Fibroblast of lung (primary cell): ENCODE results near the gene CD2AP. TPM values are rescaled to one million over a fixed set of nuclear protein-coding genes. Genes with fewer than 3 reads are reported as not detected.

ENCODE experiments used
- DNase-seq, 2 donors: peaks; one replicate each; pipeline versions ENCODE4 v3.0.0 to v3.0.0-alpha.2; 2010; ENCODE audit warnings: low read depth in 2 of 2
- H2AFZ ChIP-seq: 2 replicates; pipeline ENCODE4 v1.5.1; 2012; ENCODE audit warnings: low read length, control low read depth, inconsistent platforms
- H3K27ac ChIP-seq: 2 replicates; pipeline ENCODE4 v1.5.1; 2011; ENCODE audit warnings: low read length, control low read depth; ENCODE audit not compliant: insufficient read depth
- H3K27me3 ChIP-seq: 2 replicates; pipeline ENCODE4 v1.5.1; 2011; ENCODE audit warnings: mild to moderate bottlenecking, low read length; ENCODE audit not compliant: control insufficient read depth, insufficient read depth
- H3K36me3 ChIP-seq: 2 replicates; pipeline ENCODE4 v1.5.1; 2011; ENCODE audit warnings: low read length; ENCODE audit not compliant: control insufficient read depth, insufficient read depth
- H3K4me1 ChIP-seq: 2 replicates; pipeline ENCODE4 v1.5.1; 2011; ENCODE audit warnings: low read length; ENCODE audit not compliant: control insufficient read depth, insufficient read depth; ENCODE audit errors: extremely low read depth
- H3K4me2 ChIP-seq: 2 replicates; pipeline ENCODE4 v1.5.1; 2011; ENCODE audit warnings: low read length, control low read depth; ENCODE audit not compliant: insufficient read depth; ENCODE audit errors: extremely low read depth
- H3K4me3 ChIP-seq, 4 experiments: fragments of 200-600 bp in 1 of 4; sonication (generic) in 1 of 4; replicated peaks in 1 of 4; 2 replicates each; pipeline ENCODE4 v1.5.1; 2011 to 2016; ENCODE audit warnings: low read length in 4 of 4, low read depth in 3 of 4, mild to moderate bottlenecking in 3 of 4, control low read depth in 2 of 4, inconsistent platforms in 1 of 4, mixed read lengths in 1 of 4; ENCODE audit not compliant: insufficient read depth in 1 of 4; ENCODE audit errors: control extremely low read depth in 1 of 4
- H3K79me2 ChIP-seq: 2 replicates; pipeline ENCODE4 v1.5.1; 2012; ENCODE audit warnings: mild to moderate bottlenecking, low read length, inconsistent platforms; ENCODE audit not compliant: control insufficient read depth, insufficient read depth
- H3K9ac ChIP-seq: 2 replicates; pipeline ENCODE4 v1.5.1; 2011; ENCODE audit warnings: mild to moderate bottlenecking, low read length, control low read depth; ENCODE audit not compliant: insufficient read depth
- H3K9me3 ChIP-seq: 2 replicates; pipeline ENCODE4 v1.5.1; 2012; ENCODE audit warnings: low read depth, low read length; ENCODE audit not compliant: control insufficient read depth, insufficient read depth
- H4K20me1 ChIP-seq: 2 replicates; pipeline ENCODE4 v1.5.1; 2011; ENCODE audit warnings: low read length; ENCODE audit not compliant: control insufficient read depth, insufficient read depth; ENCODE audit errors: extremely low read depth
- EZH2 ChIP-seq: IDR thresholded peaks from 2 replicates; pipeline ENCODE4 v1.5.1; 2012; ENCODE audit warnings: low read length, control low read depth, mild to moderate bottlenecking; ENCODE audit errors: missing control alignments
- polyA plus RNA-seq, 2 donors: library from polyadenylated mRNA; depleted of rRNA in 1 of 2; stranded (reverse) in 1 of 2; unstranded in 1 of 2; fragments of >200 nt; gene quantifications; 2 replicates each; pipeline ENCODE4 v1.2.1, GENCODE V29; 2011 to 2012; ENCODE audit warnings: missing spikeins in 1 of 2
- total RNA-seq: library from RNA; depleted of rRNA; stranded (reverse); fragments of >200 nt; gene quantifications from 2 replicates; pipeline ENCODE4 v1.2.1, GENCODE V29; 2014
- TF ChIP-seq, protein P1 (sequence below), 2 donors: IDR thresholded peaks in 1 of 2; conservative IDR thresholded peaks in 1 of 2; 1 replicate in 1 of 2; 2 replicates in 1 of 2; pipeline ENCODE4 v1.5.1; 2011 to 2012; ENCODE audit warnings: low read length in 2 of 2, control low read depth in 1 of 2, inconsistent platforms in 1 of 2, low read depth in 1 of 2, mild to moderate bottlenecking in 1 of 2

The CD2AP gene
- total and polyA plus RNA-seq, 2 donors (not counting 1 experiment from before 2014, with no cell fraction given): 15.7 to 17.2 TPM

DNA sequence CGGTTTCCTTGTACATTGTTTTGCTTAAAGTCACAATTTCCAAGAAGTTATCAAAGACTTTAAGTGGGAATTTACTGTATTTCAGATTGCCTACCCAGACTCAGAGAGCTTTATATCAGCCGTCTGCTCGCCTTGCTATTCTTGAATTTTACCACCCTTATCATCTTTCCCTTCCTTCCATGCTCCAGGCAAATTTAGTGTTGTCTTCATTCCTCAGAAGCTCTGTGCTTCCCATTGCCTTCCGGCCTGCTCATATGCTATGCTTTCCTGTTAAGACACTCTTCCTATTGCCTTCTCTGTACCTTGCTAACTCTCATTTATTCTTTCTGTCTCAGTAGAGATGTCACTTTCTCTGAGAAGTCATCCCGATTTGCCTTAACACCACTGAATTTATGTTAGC is 52.1 kb downstream of the CD2AP start:
- Histone ChIP-seq H3K4me1 (no peaks in the 10 kb centered on the region), H2AFZ (no peak overlapping the region), H3K27ac (no peak overlapping the region), H3K9ac (no peak overlapping the region), H3K9me3 (no peaks in the 10 kb centered on the region), H3K79me2 (peaks cover 2% of the 10 kb centered on the region), H3K4me3 (no peak overlapping the region), H3K27me3 (no peaks in the 10 kb centered on the region), H3K4me2 (no peak overlapping the region), H3K36me3 (peaks cover 4% of the 10 kb centered on the region), H4K20me1 (no peaks in the 10 kb centered on the region)
- no peak for DNase-seq
- TF ChIP-seq, protein P1, sequence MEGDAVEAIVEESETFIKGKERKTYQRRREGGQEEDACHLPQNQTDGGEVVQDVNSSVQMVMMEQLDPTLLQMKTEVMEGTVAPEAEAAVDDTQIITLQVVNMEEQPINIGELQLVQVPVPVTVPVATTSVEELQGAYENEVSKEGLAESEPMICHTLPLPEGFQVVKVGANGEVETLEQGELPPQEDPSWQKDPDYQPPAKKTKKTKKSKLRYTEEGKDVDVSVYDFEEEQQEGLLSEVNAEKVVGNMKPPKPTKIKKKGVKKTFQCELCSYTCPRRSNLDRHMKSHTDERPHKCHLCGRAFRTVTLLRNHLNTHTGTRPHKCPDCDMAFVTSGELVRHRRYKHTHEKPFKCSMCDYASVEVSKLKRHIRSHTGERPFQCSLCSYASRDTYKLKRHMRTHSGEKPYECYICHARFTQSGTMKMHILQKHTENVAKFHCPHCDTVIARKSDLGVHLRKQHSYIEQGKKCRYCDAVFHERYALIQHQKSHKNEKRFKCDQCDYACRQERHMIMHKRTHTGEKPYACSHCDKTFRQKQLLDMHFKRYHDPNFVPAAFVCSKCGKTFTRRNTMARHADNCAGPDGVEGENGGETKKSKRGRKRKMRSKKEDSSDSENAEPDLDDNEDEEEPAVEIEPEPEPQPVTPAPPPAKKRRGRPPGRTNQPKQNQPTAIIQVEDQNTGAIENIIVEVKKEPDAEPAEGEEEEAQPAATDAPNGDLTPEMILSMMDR (conservative IDR thresholded peaks at IDR 0.05 in 1 of 2, IDR thresholded peaks at IDR 0.05 in 1 of 2; ENCODE audit: low read depth in 1 of 2, low read length in 2 of 2): no peak
- no peak for TF ChIP-seq EZH2

DNA sequence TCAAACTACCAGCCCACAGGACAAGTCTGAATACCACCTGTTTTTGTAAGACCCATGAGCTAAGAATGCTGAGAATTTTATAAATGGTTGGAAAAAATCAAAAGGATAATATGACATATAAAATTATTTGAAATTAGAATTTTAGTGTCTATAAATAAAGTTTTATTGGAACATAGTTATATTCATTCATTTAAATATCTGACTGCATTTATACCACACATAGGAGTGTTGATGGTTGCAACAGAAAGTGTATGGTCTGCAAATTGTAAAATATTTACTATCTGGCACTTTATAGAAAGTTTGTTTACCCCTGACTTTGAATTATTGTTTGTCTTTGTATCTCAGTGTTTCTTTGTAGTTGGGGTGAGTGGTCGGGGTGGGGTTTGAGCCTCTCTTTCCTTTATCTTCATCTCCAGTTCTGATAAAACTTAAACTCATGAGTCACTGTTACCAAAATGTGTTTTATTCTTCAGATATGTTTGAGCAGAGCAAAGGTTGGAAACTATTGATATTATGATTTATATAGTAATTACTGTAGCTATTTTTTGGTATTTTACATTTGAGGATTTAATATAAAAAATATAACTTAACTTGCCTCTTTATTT is 55.5 kb downstream of the CD2AP start:
- Histone ChIP-seq H2AFZ (no peak overlapping the region), H3K27ac (no peak overlapping the region), H3K4me3 (no peak overlapping the region), H3K4me1 (no peaks in the 10 kb centered on the region), H3K79me2 (peaks cover 2% of the 10 kb centered on the region), H3K27me3 (no peaks in the 10 kb centered on the region), H3K36me3 (peaks cover 4% of the 10 kb centered on the region), H3K9me3 (no peaks in the 10 kb centered on the region), H3K4me2 (no peak overlapping the region), H3K9ac (no peak overlapping the region), H4K20me1 (no peaks in the 10 kb centered on the region)
- no peak for DNase-seq
- TF ChIP-seq, protein P1 (conservative IDR thresholded peaks at IDR 0.05 in 1 of 2, IDR thresholded peaks at IDR 0.05 in 1 of 2; ENCODE audit: low read depth in 1 of 2, low read length in 2 of 2): no peak
- no peak for TF ChIP-seq EZH2

DNA sequence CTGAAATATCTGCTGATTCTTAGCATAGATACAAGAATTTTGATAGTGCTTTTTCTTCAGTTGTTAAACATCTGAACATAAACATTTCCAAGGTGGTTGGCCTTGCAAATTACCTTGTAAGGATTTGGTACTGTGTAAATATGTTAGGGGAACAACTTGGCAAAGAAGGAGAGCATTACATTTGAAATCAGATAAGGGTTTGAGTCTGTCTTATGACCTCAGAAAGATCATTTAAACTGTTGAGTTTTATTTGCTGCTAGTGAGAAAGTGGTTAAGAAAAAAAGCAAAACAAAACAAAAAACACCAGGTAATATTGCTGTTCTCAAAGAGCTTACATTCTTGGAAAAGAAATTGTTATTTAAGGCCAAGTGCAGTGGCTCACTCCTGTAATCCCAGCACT is 56.5 kb downstream of the CD2AP start:
- no peak for DNase-seq
- H3K4me3 ChIP-seq: no peak overlapping the region
- no peak for TF ChIP-seq EZH2
- TF ChIP-seq, protein P1 (conservative IDR thresholded peaks at IDR 0.05 in 1 of 2, IDR thresholded peaks at IDR 0.05 in 1 of 2; ENCODE audit: low read depth in 1 of 2, low read length in 2 of 2): no peak
- no peaks in the 10 kb centered on the region for H3K9me3 ChIP-seq
- H3K36me3 ChIP-seq: peaks cover 4% of the 10 kb centered on the region
- no peaks in the 10 kb centered on the region for H3K4me1 ChIP-seq
- no peak overlapping the region for H3K27ac ChIP-seq
- no peak overlapping the region for H3K4me2 ChIP-seq
- no peaks in the 10 kb centered on the region for H4K20me1 ChIP-seq
- H3K27me3 ChIP-seq: no peaks in the 10 kb centered on the region
- peaks cover 2% of the 10 kb centered on the region for H3K79me2 ChIP-seq
- H2AFZ ChIP-seq: no peak overlapping the region
- no peak overlapping the region for H3K9ac ChIP-seq
